ENCODE results near the gene CLIC3.

Gene CLIC3

GRCh38 chr9:137030538-137031527, 34.5 kb upstream of the CLIC3 start:
- no peak for DNase-seq (ENCODE audit: low spot score)

GRCh38 chr9:137030006-137030405, 33.6 kb upstream of the CLIC3 start:
- DNase-seq (ENCODE audit: low spot score) = no peak

- DNase-seq (ENCODE audit: low spot score) = peak; percentile 90
Observed at GRCh38 chr9:137029058-137029936, 32.9 kb upstream of the CLIC3 start.

GRCh38 chr9:137028263-137029057, 32.1 kb upstream of the CLIC3 start:
- peak; percentile 93 for DNase-seq (ENCODE audit: low spot score)

- peak; percentile 62 for DNase-seq (ENCODE audit: low spot score)
Observed at GRCh38 chr9:137027369-137028262, 31.2 kb upstream of the CLIC3 start, which contains the start of gene ABCA2. Gene ABCA2, minus strand, starts transcription at chr9:137028237. Its CDS starts 97 bp downstream, at chr9:137028140.

- no peak for DNase-seq (ENCODE audit: low spot score)
Observed at GRCh38 chr9:137026828-137027227, 30.5 kb upstream of the CLIC3 start.

GRCh38 chr9:137026384-137026783, 30.0 kb upstream of the CLIC3 start:
- DNase-seq (ENCODE audit: low spot score) = no peak

GRCh38 chr9:137025517-137025966, 29.2 kb upstream of the CLIC3 start:
- DNase-seq (ENCODE audit: low spot score) = no peak

GRCh38 chr9:137023583-137023991, 27.2 kb upstream of the CLIC3 start:
- DNase-seq (ENCODE audit: low spot score) = no peak

- DNase-seq (ENCODE audit: low spot score) = no peak
Observed at GRCh38 chr9:137023157-137023556, 26.8 kb upstream of the CLIC3 start.

- DNase-seq (ENCODE audit: low spot score) = no peak
Observed at GRCh38 chr9:137022662-137023008, 26.3 kb upstream of the CLIC3 start.

- peak; percentile 77 for DNase-seq (ENCODE audit: low spot score)
Observed at GRCh38 chr9:137021979-137022661, 25.8 kb upstream of the CLIC3 start.

GRCh38 chr9:137021568-137021978, 25.2 kb upstream of the CLIC3 start:
- DNase-seq (ENCODE audit: low spot score) = no peak

GRCh38 chr9:137020771-137021567, 24.6 kb upstream of the CLIC3 start:
- no peak for DNase-seq (ENCODE audit: low spot score)

GRCh38 chr9:137019891-137020683, 23.7 kb upstream of the CLIC3 start:
- DNase-seq (ENCODE audit: low spot score) = no peak

GRCh38 chr9:137018761-137019559, 22.6 kb upstream of the CLIC3 start:
- no peak for DNase-seq (ENCODE audit: low spot score)

- no peak for DNase-seq (ENCODE audit: low spot score)
Observed at GRCh38 chr9:137017791-137018497, 21.6 kb upstream of the CLIC3 start.

Data from GM03348 (cell line).